GM12878 (cell line): ENCODE results near the gene NUDT3. TPM values are rescaled to one million over a fixed set of nuclear protein-coding genes. Genes with fewer than 3 reads are reported as not detected.

ENCODE experiments used
- ATAC-seq: fragments of 200-7000 bp; cut with Tn5 transposase; 3 replicates; pipeline ENCODE4 v1.9.1; 2020; ENCODE audit warnings: mild to moderate bottlenecking, moderate library complexity
- BruUV-seq: library from RNA; stranded (reverse); fragments of 400-500 nt; replicated peaks from 2 replicates; lab custom pipeline; 2021; lab: Mats Ljungman, UMichigan
- CTCF ChIA-PET: fragments of 300-600 bp; sonication (Branson Sonifier 250); formaldehyde crosslinking; extraction: SDS; loops from one replicate; lab custom pipeline; 2021; ENCODE audit warnings: inconsistent platforms; lab: Yijun Ruan, JAX
- POLR2A ChIA-PET: fragments of 350-600 bp; formaldehyde crosslinking; extraction: SDS; loops from one replicate; lab custom pipeline; 2021; ENCODE audit warnings: inconsistent platforms; lab: Charles Lee
- RAD21 ChIA-PET: fragments of 300-600 bp; sonication (Branson Sonifier 250); formaldehyde crosslinking; loops from one replicate; lab custom pipeline; 2023; ENCODE audit warnings: antibody characterized with exemption; ENCODE audit not compliant: unreplicated experiment; lab: Charles Lee
- SMC1A ChIA-PET: fragments of 300-600 bp; sonication (Branson Sonifier 250); formaldehyde crosslinking; loops from one replicate; lab custom pipeline; 2023; ENCODE audit not compliant: unreplicated experiment, uncharacterized antibody; lab: Charles Lee
- DNase-seq: peaks from one replicate; pipeline ENCODE4 v3.0.0-alpha.2; 2011; ENCODE audit warnings: low read depth, low spot score
- FAIRE-seq: peaks from 3 replicates; lab custom pipeline; 2011; peaks lifted over from hg19 to GRCh38; lab: Jason Lieb, UNC
- H2AFZ ChIP-seq: 2 replicates; pipeline ENCODE4 v1.6.0; 2011; ENCODE audit warnings: low read depth, low read length, control low read depth; ENCODE audit not compliant: control insufficient read depth
- H3K27ac ChIP-seq: 2 replicates; pipeline ENCODE4 v1.5.1; 2011; ENCODE audit warnings: control low read depth; ENCODE audit not compliant: control insufficient read depth, insufficient read depth
- H3K27me3 ChIP-seq, 2 experiments: replicated peaks in 1 of 2; 2 replicates each; pipeline versions ENCODE4 v1.6.0 to v1.6.1; 2011; ENCODE audit warnings: low read length in 1 of 2; ENCODE audit not compliant: control insufficient read depth in 2 of 2, insufficient read depth in 2 of 2
- H3K36me3 ChIP-seq, 2 experiments: 2 replicates each; pipeline ENCODE4 v1.5.1; 2011; ENCODE audit warnings: low read length in 1 of 2; ENCODE audit not compliant: control insufficient read depth in 2 of 2, insufficient read depth in 2 of 2
- H3K4me1 ChIP-seq: 2 replicates; pipeline ENCODE4 v1.6.1; 2011; ENCODE audit warnings: mild to moderate bottlenecking, low read length, moderate library complexity, mixed read lengths; ENCODE audit not compliant: control insufficient read depth, insufficient read depth
- H3K4me2 ChIP-seq: 2 replicates; pipeline ENCODE4 v1.6.0; 2011; ENCODE audit warnings: control low read depth; ENCODE audit not compliant: control insufficient read depth, insufficient read depth
- H3K4me3 ChIP-seq: fragments of 200-600 bp; sonication (generic); 2 replicates; pipeline ENCODE4 v1.5.1; 2016
- H3K79me2 ChIP-seq: 2 replicates; pipeline ENCODE4 v1.6.0; 2011; ENCODE audit warnings: low read length; ENCODE audit not compliant: control insufficient read depth, insufficient read depth
- H3K9ac ChIP-seq: 2 replicates; pipeline ENCODE4 v1.8.0; 2011; ENCODE audit warnings: low read length, control low read depth, mixed read lengths; ENCODE audit not compliant: control insufficient read depth, insufficient read depth
- H3K9me3 ChIP-seq: replicated peaks from 3 replicates; pipeline ENCODE4 v1.5.1; 2011; ENCODE audit warnings: mild to moderate bottlenecking, low read length; ENCODE audit not compliant: control insufficient read depth, insufficient read depth
- H4K20me1 ChIP-seq: 2 replicates; pipeline ENCODE4 v1.6.0; 2011; ENCODE audit not compliant: control insufficient read depth, insufficient read depth
- EGR1 ChIP-seq, 2 experiments: IDR thresholded peaks; 1 replicate in 1 of 2; 2 replicates in 1 of 2; pipeline ENCODE4 v1.6.1; 2011 to 2012; ENCODE audit warnings: low read depth in 2 of 2, low read length in 2 of 2, borderline replicate concordance in 1 of 2, mild to moderate bottlenecking in 1 of 2, moderate library complexity in 1 of 2
- IRF4 ChIP-seq: IDR thresholded peaks from 2 replicates; pipeline ENCODE4 v1.6.1; 2011; ENCODE audit warnings: low read depth, low read length
- POLR2A ChIP-seq: IDR thresholded peaks from 2 replicates; pipeline ENCODE4 v1.6.1; 2011; ENCODE audit warnings: low read depth, mild to moderate bottlenecking, low read length
- WGBS: methylation state at CpG from one replicate; pipeline ENCODE4 v1.1.6; 2016; ENCODE audit warnings: low lambda C conversion rate; ENCODE audit not compliant: insufficient replicate concordance, insufficient coverage; ENCODE audit errors: missing lambda C conversion rate; 5-methylcytosine and 5-hydroxymethylcytosine counted together
- in situ Hi-C: fragments of 300-500 bp; cut with MboI; formaldehyde crosslinking; loops from 9 replicates; pipeline ENCODE4 v1.14.3; 2018; ENCODE audit warnings: mixed read lengths
- intact Hi-C: fragments of 100-400 bp; cut with micrococcal nuclease; formaldehyde crosslinking; loops from one replicate; pipeline ENCODE4 v1.14.2; 2022; ENCODE audit not compliant: unreplicated experiment
- polyA plus RNA-seq, 11 experiments: library from polyadenylated mRNA; depleted of rRNA in 4 of 11; unstranded in 6 of 11; stranded (reverse) in 5 of 11; fragments of >200 nt; fragmentation: Nextera tagmentation in 4 of 11; fragmentation: Illumina TruSeq in 1 of 11; extraction: Ambion mirVana in 4 of 11; extraction: Trizol in 1 of 11; gene quantifications; 1 replicate in 1 of 11; 2 replicates in 10 of 11; pipeline versions ENCODE4 v1.2.1 to v1.2.3, GENCODE V29; 2011 to 2016; ENCODE audit warnings: inconsistent platforms in 2 of 11, missing spikeins in 2 of 11, low read depth in 1 of 11
- total RNA-seq, 4 experiments: library from RNA; depleted of rRNA in 3 of 4; stranded (reverse); fragments of >200 nt in 3 of 4; fragmentation: Illumina TruSeq in 1 of 4; extraction: Trizol in 1 of 4; gene quantifications; 2 replicates each; pipeline versions ENCODE4 v1.2.1 to v1.2.3, GENCODE V29; 2013 to 2021

The NUDT3 gene
- total and polyA plus RNA-seq, 10 of the 15 experiments (the other 5 are each of a cell fraction or from before 2014, with no cell fraction given), result 2.4 to 32.3 (median 25.5) TPM

GRCh38 chr6:34237316-34237721 is 155.2 kb downstream of the NUDT3 start:
- H3K4me2 ChIP-seq, result no peak overlapping the region
- SMC1A ChIA-PET, result interaction anchor here (1.1 to 1.3 kb wide), 2 partner anchors 13 to 40 kb away, joined by 3 to 10 read pairs; no protein-coding TSS in a partner anchor
- H4K20me1 ChIP-seq, result peaks cover 5% of the 10 kb centered on the region; the same call in 1 of the 2 replicates
- POLR2A ChIA-PET, result interaction anchor here (0.5 to 2.1 kb wide), 15 partner anchors 9 to 420 kb away, joined by 3 to 20 read pairs (median 3); no protein-coding TSS in a partner anchor
- no TSS peak for BruUV-seq
- TF ChIP-seq EGR1 (IDR thresholded peaks at IDR 0.05; ENCODE audit: borderline replicate concordance in 1 of 2, low read depth in 2 of 2, low read length in 2 of 2) (peak in 1 of 2 experiments; percentile 42; a peak in 1 of 3 replicates), IRF4 (no peak), POLR2A (0 out of 2 replicates have a peak, but pooled peaks have one; percentile 2)
- no peaks in the 10 kb centered on the region for H3K27me3 ChIP-seq
- DNase-seq, result no peak
- H3K4me3 ChIP-seq, result peak overlapping the region; percentile 93
- intact Hi-C loops, result no loop called here
- CTCF ChIA-PET, result interaction anchor here (0.8 to 1.5 kb wide), 6 partner anchors 10 to 159 kb away, joined by 3 to 7 read pairs (median 4); partner anchors contain the start of gene SMIM29
- H3K27ac ChIP-seq, result peak overlapping the region; percentile 94
- H3K36me3 ChIP-seq, result peaks cover 14 to 19% of the 10 kb centered on the region in 2 experiments; a peak in 3 of 4 replicates
- WGBS, result 1% methylated on average over 14 of the region's 78 CpGs
- no peak overlapping the region for H2AFZ ChIP-seq
- ATAC-seq, result no peak
- no peaks in the 10 kb centered on the region for H3K9me3 ChIP-seq
- in situ Hi-C loops, result loop anchor here (25.0 kb wide), 1 partner anchor 375 kb away; no protein-coding TSS in a partner anchor
- H3K9ac ChIP-seq, result peak overlapping the region; percentile 99
- peaks cover 21% of the 10 kb centered on the region for H3K4me1 ChIP-seq
- H3K79me2 ChIP-seq, result peaks cover 49% of the 10 kb centered on the region
- no peak for FAIRE-seq
- RAD21 ChIA-PET, result interaction anchor here (0.6 to 2.1 kb wide), 9 partner anchors 12 to 189 kb away, joined by 3 to 17 read pairs (median 3); partner anchors contain the start of gene SMIM29
